Measurements from ENCODE around the gene SARS1.
"Not testable (repeated sequence)": the region's sequence is repeated elsewhere in the genome, so short reads cannot be mapped to it uniquely, and the experiment has no call there.

SARS1 gene

DNA sequence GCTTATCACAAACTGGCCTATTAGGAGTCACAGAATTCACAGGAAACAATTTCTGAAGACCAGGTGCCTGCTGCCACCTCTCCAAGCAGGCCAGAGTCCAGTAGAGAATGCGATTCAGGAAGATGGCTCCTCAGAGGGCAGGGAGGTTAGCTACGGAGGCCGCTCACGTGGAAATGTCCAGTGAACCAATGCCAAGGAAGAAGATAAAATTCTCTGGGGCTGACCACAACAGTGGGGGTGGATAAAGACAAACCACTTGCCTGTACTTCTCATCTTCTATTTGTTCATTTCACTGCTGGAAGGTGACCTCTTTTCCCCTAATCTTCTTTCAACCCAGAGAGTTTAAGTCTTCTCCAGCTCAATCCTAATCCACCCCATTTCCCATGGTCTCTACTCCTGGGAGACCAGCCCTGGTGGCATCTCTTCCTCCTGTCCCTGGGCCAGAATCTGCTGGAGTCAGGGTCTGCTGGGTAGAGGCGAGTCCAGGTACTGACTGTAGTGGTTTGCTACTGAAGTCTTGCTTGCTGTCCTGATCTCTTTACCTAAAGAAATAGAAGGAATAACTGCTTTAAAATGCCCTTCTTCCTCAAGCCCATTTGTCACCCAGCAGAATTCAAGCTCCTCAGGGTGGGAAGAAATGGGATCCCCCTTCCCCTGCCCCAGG, 66.0 kb downstream of the SARS1 start:
- no peak for DNase-seq

DNA sequence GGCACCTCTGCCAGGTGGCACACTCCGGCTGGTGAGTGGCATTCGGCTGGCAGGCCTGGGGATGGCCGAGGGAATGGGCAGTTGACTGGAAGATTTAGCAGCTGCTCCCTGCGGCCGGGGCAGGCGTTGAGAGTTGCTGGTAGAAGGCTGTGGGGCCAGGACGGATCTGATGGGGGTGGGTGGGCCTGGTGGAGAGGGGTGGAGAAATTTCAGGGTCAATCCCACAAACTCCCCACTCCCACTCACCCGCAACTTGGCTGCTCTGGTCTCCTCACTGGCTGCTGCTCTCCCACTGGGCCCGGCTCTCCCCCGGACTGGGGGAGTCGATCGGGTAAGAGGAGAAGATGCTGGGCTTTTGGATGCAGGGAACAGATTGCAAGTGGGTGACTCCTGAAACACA, 67.1 kb downstream of the SARS1 start:
- DNase-seq, result no peak

- DNase-seq, result peak; percentile 53
These were observed 68.2 kb downstream of the SARS1 start for GRCh38 chr1:109281680-109282496.

GRCh38 chr1:109282497-109282951, 68.8 kb downstream of the SARS1 start:
- no peak for DNase-seq

DNA sequence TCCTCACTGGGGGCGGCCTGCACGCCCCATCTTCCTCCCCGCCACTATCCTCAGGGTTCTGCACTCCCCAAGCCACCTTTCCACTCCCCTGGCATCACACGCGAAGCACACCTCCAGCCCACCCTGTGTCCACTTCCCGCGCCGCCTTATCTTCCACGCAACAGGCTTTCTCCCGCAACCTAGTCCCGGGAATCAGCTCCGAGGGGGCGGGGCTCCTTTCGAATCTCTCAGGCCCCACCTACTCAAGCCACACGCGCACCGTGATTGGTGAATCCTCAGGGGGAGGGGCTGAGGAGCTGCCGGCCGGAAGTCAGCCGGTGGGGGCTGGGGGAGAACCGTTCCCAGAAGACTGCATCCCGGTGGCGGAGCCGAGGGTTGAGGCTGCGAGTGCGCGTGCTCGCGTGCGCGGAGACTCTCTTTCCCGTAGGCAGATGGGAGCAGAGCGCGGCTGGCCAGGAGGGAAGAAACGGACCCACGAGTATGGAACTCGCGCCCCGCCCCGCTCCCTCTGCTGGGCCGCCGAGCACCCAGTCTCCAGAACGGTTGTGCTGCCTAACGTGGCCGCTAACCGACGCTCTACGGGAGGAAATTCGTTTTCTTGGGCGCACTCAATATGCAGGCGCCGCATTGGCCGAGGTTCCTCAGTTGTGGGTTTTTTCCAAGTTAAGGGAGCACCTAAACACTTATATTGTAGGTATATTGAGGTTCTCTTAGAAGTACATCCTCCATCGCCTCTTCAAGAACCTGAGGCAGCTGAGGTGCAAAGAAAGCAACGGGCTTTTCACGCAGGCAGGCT, 69.4 kb downstream of the SARS1 start, which contains the start of gene PSRC1:
PSRC1 (minus strand) TSS at position 194 of the 796 bp plus-strand sequence.
- peak; percentile 95 for DNase-seq

DNA sequence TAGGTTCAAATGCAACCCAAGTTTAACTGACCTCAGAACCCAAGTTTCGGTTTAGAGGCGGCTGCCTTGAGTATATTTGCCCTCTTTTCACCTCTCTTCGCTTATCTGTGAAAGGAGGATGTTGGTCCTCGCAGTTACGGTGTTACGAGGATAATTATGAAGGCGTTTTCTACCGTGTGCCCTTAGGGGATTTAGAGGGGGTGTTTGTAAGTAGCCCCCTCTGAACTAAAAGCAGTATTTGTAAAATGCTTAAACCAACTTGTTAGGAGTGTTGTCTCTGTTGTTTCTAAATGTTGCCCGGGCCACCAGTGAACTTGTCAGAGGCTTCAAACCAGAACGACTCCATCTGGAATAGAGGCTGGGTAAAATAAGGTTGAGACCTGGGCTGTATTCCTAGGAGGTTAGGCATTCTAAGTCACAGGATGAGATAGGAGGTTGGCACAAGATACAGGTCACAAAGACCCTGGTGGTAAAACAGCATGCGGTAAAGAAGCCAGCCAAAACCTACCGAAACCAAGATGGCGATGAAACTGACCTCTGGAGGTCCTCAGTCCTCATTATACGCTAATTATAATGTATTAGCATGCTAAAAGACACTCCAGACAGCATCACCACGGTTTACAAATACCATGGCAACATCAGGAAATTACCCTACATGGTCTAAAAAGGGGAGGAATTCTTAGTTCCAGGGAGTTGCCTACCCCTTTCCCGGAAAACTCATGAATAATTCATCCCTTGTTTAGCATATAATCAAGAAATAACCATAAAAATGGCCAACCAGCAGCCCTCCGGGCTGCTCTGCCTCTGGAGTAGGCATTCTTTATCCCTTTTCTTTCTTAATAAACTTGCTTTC, 70.3 kb downstream of the SARS1 start:
- no peak for DNase-seq

DNA sequence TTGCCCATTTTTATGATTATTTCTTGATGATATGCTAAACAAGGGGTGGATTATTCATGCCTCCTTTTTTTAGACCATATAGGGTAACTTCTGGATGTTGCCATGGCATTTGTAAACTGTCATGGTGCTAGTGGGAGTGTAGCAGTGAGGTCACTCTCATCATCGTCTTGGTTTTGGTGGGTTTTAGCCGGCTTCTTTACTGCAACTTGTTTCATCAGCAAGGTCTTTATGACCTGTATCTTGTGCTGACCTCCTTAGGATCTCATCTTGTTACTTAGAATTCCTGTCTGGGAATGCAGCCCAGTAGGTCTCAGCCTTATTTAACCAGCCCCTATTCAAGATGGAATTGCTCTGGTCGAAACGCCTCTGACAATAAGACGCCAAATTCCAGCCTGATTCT, 73.0 kb downstream of the SARS1 start:
- DNase-seq, result not testable (repeated sequence)

All from suppressor macrophage treated with lipopolysaccharide for 4 hours (primary cell).